HepG2 (cell line): ENCODE data around the gene MTG1. TPM values are rescaled to one million over a fixed set of nuclear protein-coding genes. Genes with fewer than 3 reads are reported as not detected.

Experiments used
- FOXC1 ChIP-seq: sonication (generic); formaldehyde crosslinking; IDR thresholded peaks from 2 replicates; pipeline ENCODE4 v1.8.0; 2022; ENCODE audit warnings: mild to moderate bottlenecking, missing genetic modification reagents, borderline replicate concordance
- GATAD2A ChIP-seq: IDR thresholded peaks from 2 replicates; pipeline ENCODE4 v1.6.1; 2016
- GLMP ChIP-seq: sonication (generic); formaldehyde crosslinking; IDR thresholded peaks from 2 replicates; pipeline ENCODE4 v1.9.0; 2021; ENCODE audit warnings: missing genetic modification reagents, mild to moderate bottlenecking, borderline replicate concordance
- HNF1B ChIP-seq: sonication (generic); formaldehyde crosslinking; IDR thresholded peaks from 2 replicates; pipeline ENCODE4 v1.5.1; 2020; ENCODE audit warnings: mild to moderate bottlenecking, moderate library complexity, missing genetic modification reagents
- IKZF5 ChIP-seq: IDR thresholded peaks from 2 replicates; pipeline ENCODE4 v1.6.1; 2018; ENCODE audit warnings: missing genetic modification reagents, mild to moderate bottlenecking, missing compliant biosample characterization
- MIER3 ChIP-seq: IDR thresholded peaks from 2 replicates; pipeline ENCODE4 v1.6.1; 2016; ENCODE audit warnings: missing compliant biosample characterization, borderline replicate concordance
- NCOA1 ChIP-seq: sonication (generic); formaldehyde crosslinking; IDR thresholded peaks from 2 replicates; pipeline ENCODE4 v1.9.0; 2021; ENCODE audit warnings: missing genetic modification reagents
- PHF21A ChIP-seq: sonication (generic); formaldehyde crosslinking; IDR thresholded peaks from 2 replicates; pipeline ENCODE4 v1.5.0; 2020; ENCODE audit warnings: mild to moderate bottlenecking, missing genetic modification reagents
- RXRA ChIP-seq: sonication (generic); formaldehyde crosslinking; IDR thresholded peaks from 2 replicates; pipeline ENCODE4 v1.5.1; 2020; ENCODE audit warnings: missing genetic modification reagents
- SP4 ChIP-seq: sonication (generic); formaldehyde crosslinking; IDR thresholded peaks from 2 replicates; pipeline ENCODE4 v1.8.1; 2023; ENCODE audit warnings: mild to moderate bottlenecking, missing genetic modification reagents
- TAF1 ChIP-seq: sonication (generic); formaldehyde crosslinking; IDR thresholded peaks from 2 replicates; pipeline ENCODE4 v1.4.0; 2020; ENCODE audit warnings: missing genetic modification reagents
- TAF15 ChIP-seq: fragments of 200-400 bp; formaldehyde crosslinking; IDR thresholded peaks from one replicate; pipeline ENCODE4 v1.6.1; 2018; ENCODE audit warnings: mild to moderate bottlenecking, low read depth, low read length; ENCODE audit not compliant: poor library complexity, severe bottlenecking
- YEATS4 ChIP-seq: sonication (generic); formaldehyde crosslinking; IDR thresholded peaks from 2 replicates; pipeline ENCODE4 v1.4.0; 2020; ENCODE audit warnings: missing genetic modification reagents, borderline replicate concordance
- ZMYM4 ChIP-seq: sonication (generic); formaldehyde crosslinking; IDR thresholded peaks from 2 replicates; pipeline ENCODE4 v1.8.1; 2023; ENCODE audit warnings: mild to moderate bottlenecking, missing genetic modification reagents
- ZNF414 ChIP-seq: sonication (generic); formaldehyde crosslinking; IDR thresholded peaks from 2 replicates; pipeline ENCODE4 v1.5.0; 2020; ENCODE audit warnings: missing genetic modification reagents
- ZNF431 ChIP-seq: sonication (generic); formaldehyde crosslinking; IDR thresholded peaks from 2 replicates; pipeline ENCODE4 v1.9.0; 2022; ENCODE audit warnings: missing genetic modification reagents, low read depth, mild to moderate bottlenecking, borderline replicate concordance
- ZNF557 ChIP-seq: sonication (generic); formaldehyde crosslinking; IDR thresholded peaks from 2 replicates; pipeline ENCODE4 v1.4.0; 2020; ENCODE audit warnings: missing genetic modification reagents
- polyA plus RNA-seq, 8 experiments: library from polyadenylated mRNA; depleted of rRNA in 3 of 8; stranded (reverse) in 7 of 8; unstranded in 1 of 8; fragments of >200 nt; fragmentation: Illumina TruSeq in 4 of 8; extraction: Trizol in 4 of 8; gene quantifications; 2 replicates each; pipeline versions ENCODE4 v1.2.1 to v1.2.3, GENCODE V29; 2011 to 2016; ENCODE audit warnings: low read depth in 4 of 8, missing spikeins in 1 of 8, mixed read lengths in 1 of 8; ENCODE audit not compliant: insufficient read depth in 1 of 8
- total RNA-seq, 5 experiments: library from RNA; depleted of rRNA; stranded (reverse); fragments of >200 nt; fragmentation: Illumina TruSeq; extraction: Trizol; gene quantifications; 2 replicates each; pipeline ENCODE4 v1.2.3, GENCODE V29; 2016; ENCODE audit warnings: low read depth in 1 of 5

MTG1 gene
- total and polyA plus RNA-seq, 2 of the 13 experiments (the other 11 are each of a cell fraction or from before 2014, with no cell fraction given), result 42.0 to 103 TPM

- TF ChIP-seq HNF1B (CRISPR knock-in tag) (peak; percentile 14; the same call in 1 of the 2 replicates), GLMP (CRISPR knock-in tag) (no peak), ZMYM4 (CRISPR knock-in tag) (peak; percentile 59; the same call in 1 of the 2 replicates), ZNF414 (CRISPR knock-in tag) (peak; percentile 65; the same call in 1 of the 2 replicates), FOXC1 (peak; percentile 66; the same call in 1 of the 2 replicates), RXRA (CRISPR knock-in tag) (peak; percentile 70), NCOA1 (CRISPR knock-in tag) (0 out of 2 replicates have a peak, but pooled peaks have one; percentile 57), GATAD2A (peak; percentile 31; the same call in 1 of the 2 replicates), MIER3 (CRISPR knock-in tag) (peak; percentile 62; the same call in 1 of the 2 replicates), SP4 (peak; percentile 57; the same call in 1 of the 2 replicates), ZNF431 (CRISPR knock-in tag) (0 out of 2 replicates have a peak, but pooled peaks have one; percentile 46), PHF21A (CRISPR knock-in tag) (peak; percentile 74), IKZF5 (0 out of 2 replicates have a peak, but pooled peaks have one; percentile 25), TAF15 (no peak), ZNF557 (CRISPR knock-in tag) (peak; percentile 69; the same call in 1 of the 2 replicates), TAF1 (CRISPR knock-in tag) (peak; percentile 25; the same call in 1 of the 2 replicates), YEATS4 (no peak; the same call in 1 of the 2 replicates)
These were observed 34.4 kb upstream of the MTG1 start (continued) for GRCh38 chr10:133359554-133359971.
